ENCODE results near the gene FYN.

DNA sequence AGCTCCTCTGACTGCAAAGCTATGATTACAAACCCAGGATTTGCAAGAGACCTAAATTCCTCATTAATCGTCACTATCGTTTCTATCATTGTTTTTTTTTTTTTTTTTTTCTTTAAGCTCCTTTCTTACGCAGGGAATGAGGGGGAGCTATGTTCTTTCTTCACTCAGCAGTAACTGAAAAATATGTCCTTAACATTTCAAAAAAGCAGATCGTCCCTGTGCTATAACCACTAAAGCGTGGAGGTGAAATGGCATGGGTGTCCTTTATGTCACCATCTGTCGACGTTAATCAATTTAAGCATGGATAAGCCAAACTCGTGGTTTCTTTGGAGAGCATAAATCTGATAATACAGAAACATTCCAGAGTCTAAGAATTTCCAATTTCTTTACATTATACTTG is 199.7 kb downstream of the FYN start:
- TF ChIP-seq EZH2 (IDR thresholded peaks at IDR 0.05; ENCODE audit: borderline replicate concordance, low read depth, low read length, poor library complexity, severe bottlenecking) (no peak), CTCF (conservative IDR thresholded peaks at IDR 0.05; ENCODE audit: low read depth, low read length) (no peak)
